Smooth muscle cell (in vitro differentiated cells): ENCODE measurements around the gene SLC12A9. TPM values are rescaled to one million over a fixed set of nuclear protein-coding genes. Genes with fewer than 3 reads are reported as not detected.

Source experiments
- DNase-seq: peaks from one replicate; lab custom pipeline; 2025; ENCODE audit not compliant: unreplicated experiment; lab: John Stamatoyannopoulos, UW
- H2AFZ ChIP-seq: fragments of 200-600 bp; sonication (generic); 2 replicates; pipeline ENCODE4 v1.6.0; 2016; ENCODE audit warnings: antibody characterized with exemption, low read depth, mild to moderate bottlenecking
- H3F3A ChIP-seq: fragments of 200-600 bp; sonication (generic); 2 replicates; pipeline ENCODE4 v1.6.0; 2017; ENCODE audit warnings: antibody characterized with exemption, low read depth
- H3K27ac ChIP-seq: fragments of 200-600 bp; sonication (generic); 2 replicates; pipeline ENCODE4 v1.5.1; 2016; ENCODE audit warnings: low read depth, mild to moderate bottlenecking
- H3K27me3 ChIP-seq: fragments of 200-600 bp; sonication (generic); 2 replicates; pipeline ENCODE4 v1.6.1; 2016; ENCODE audit warnings: low read depth, mild to moderate bottlenecking
- H3K36me3 ChIP-seq: fragments of 200-600 bp; sonication (generic); 2 replicates; pipeline ENCODE4 v1.5.1; 2016; ENCODE audit warnings: low read depth
- H3K4me1 ChIP-seq: fragments of 200-600 bp; sonication (generic); 2 replicates; pipeline ENCODE4 v1.5.1; 2016; ENCODE audit warnings: low read depth
- H3K4me2 ChIP-seq: fragments of 200-600 bp; sonication (generic); 2 replicates; pipeline ENCODE4 v1.6.0; 2016; ENCODE audit warnings: mild to moderate bottlenecking
- H3K4me3 ChIP-seq: fragments of 200-600 bp; sonication (generic); 2 replicates; pipeline ENCODE4 v1.5.1; 2016; ENCODE audit warnings: mild to moderate bottlenecking
- H3K79me2 ChIP-seq: fragments of 200-600 bp; sonication (generic); 2 replicates; pipeline ENCODE4 v1.6.0; 2016; ENCODE audit warnings: low read depth, mild to moderate bottlenecking
- H3K9ac ChIP-seq: fragments of 200-600 bp; sonication (generic); 2 replicates; pipeline ENCODE4 v1.6.0; 2016; ENCODE audit warnings: low read depth
- H3K9me3 ChIP-seq: fragments of 200-600 bp; sonication (generic); replicated peaks from 2 replicates; pipeline ENCODE4 v1.5.1; 2016; ENCODE audit warnings: low read depth
- H4K20me1 ChIP-seq: fragments of 200-600 bp; sonication (generic); 2 replicates; pipeline ENCODE4 v1.6.0; 2016; ENCODE audit warnings: low read depth
- WGBS: methylation state at CpG from one replicate; pipeline ENCODE4 v1.1.7; 2016; ENCODE audit warnings: low lambda C conversion rate; 5-methylcytosine and 5-hydroxymethylcytosine counted together
- polyA plus RNA-seq: library from polyadenylated mRNA; unstranded; fragments of >200 nt; fragmentation: Nextera tagmentation; extraction: Ambion mirVana; gene quantifications from 2 replicates; pipeline ENCODE4 v1.2.1, GENCODE V29; 2016
- total RNA-seq: library from RNA; depleted of rRNA; stranded (reverse); fragments of >200 nt; gene quantifications from 2 replicates; pipeline ENCODE4 v1.2.3, GENCODE V29; 2014
- TF ChIP-seq, protein P1 (sequence below): fragments of 200-600 bp; sonication (generic); IDR thresholded peaks from 2 replicates; pipeline ENCODE4 v1.5.1; 2017; ENCODE audit warnings: borderline replicate concordance, mild to moderate bottlenecking, antibody characterized with exemption; ENCODE audit not compliant: insufficient read depth, poor library complexity, severe bottlenecking

The SLC12A9 gene
- total and polyA plus RNA-seq, 2 experiments from 2014 or later, result 8.9 to 12.1 TPM

DNA sequence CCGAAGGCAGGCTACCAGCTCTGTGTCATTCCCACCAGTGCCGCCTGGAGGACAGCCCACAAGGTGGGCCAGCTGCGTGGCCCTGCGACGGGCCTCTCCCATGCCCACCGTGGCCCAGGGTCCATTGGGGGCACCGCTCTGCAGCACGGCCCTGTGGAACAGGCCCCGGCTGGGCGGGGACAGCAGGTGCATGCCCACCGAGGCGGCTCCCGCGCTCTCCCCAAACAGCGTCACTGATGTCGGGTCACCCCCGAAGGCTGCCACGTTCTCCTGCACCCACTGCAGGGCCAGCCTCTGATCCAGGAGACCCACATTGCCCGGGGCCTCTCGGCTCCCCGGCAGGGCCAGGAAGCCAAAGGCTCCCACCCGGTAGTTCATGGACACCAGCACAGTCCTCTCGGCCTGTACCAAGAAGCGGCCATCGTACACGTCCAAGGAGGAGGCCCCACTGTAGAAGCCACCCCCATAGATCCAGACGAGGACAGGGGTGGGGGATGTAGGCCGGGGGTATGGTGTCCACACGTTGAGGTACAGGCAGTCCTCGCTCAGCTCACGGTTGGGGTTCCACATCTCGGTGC is 40.9 kb downstream of the SLC12A9 start:
- Histone ChIP-seq H3K27ac (no peak overlapping the region), H3K27me3 (peaks cover 26% of the 10 kb centered on the region), H4K20me1 (peaks cover 3% of the 10 kb centered on the region), H3K4me1 (peaks cover 36% of the 10 kb centered on the region), H3K4me3 (no peak overlapping the region), H3F3A (peaks cover 2% of the 10 kb centered on the region), H3K9me3 (no peaks in the 10 kb centered on the region), H3K36me3 (no peaks in the 10 kb centered on the region), H2AFZ (no peak overlapping the region), H3K79me2 (peaks cover 8% of the 10 kb centered on the region), H3K9ac (no peak overlapping the region), H3K4me2 (no peak overlapping the region)
- TF ChIP-seq, protein P1, sequence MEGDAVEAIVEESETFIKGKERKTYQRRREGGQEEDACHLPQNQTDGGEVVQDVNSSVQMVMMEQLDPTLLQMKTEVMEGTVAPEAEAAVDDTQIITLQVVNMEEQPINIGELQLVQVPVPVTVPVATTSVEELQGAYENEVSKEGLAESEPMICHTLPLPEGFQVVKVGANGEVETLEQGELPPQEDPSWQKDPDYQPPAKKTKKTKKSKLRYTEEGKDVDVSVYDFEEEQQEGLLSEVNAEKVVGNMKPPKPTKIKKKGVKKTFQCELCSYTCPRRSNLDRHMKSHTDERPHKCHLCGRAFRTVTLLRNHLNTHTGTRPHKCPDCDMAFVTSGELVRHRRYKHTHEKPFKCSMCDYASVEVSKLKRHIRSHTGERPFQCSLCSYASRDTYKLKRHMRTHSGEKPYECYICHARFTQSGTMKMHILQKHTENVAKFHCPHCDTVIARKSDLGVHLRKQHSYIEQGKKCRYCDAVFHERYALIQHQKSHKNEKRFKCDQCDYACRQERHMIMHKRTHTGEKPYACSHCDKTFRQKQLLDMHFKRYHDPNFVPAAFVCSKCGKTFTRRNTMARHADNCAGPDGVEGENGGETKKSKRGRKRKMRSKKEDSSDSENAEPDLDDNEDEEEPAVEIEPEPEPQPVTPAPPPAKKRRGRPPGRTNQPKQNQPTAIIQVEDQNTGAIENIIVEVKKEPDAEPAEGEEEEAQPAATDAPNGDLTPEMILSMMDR, result no peak
- DNase-seq, result no peak
- 96% methylated on average over 31 of the region's 32 CpGs for WGBS

DNA sequence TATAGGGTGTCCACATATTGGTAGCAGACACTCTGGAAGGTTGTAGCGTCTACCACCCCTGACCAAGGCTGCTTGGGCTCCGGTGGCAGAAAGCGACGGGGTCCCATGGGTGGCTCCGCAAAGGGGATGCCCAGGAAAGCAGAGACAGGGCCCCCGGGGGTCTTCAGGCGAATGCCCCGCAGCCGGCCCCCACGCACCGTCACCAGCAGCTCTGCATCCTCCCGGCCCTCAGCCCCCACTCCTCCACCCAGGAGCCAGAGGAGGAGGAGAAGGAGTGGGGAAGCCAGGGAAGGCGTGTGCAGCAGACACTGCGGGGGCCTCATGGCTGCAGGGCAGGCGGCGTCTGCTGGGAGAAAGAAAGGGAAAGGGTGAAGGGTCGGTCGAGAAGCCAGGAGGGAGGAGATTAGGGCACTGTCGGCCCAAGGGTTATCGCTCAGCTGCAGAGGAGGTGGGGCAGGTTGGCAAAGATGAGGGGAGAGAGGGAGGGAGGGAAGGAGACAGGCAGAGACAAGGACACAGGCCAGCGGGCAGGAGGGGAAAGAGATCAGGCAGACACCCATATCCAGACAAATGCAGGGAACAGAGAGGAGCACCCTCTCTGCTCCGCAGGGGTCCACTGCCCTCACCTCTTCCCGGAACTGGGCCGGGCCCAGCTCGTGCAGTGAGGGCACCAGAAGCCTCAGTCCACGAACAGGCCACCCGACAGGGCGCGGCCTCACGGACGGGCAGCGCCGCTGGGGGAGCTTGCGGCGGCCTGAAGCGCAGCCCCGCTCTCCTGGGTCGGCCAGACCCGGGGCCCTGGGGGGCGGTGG is 41.6 kb downstream of the SLC12A9 start:
- Histone ChIP-seq H4K20me1 (no peaks in the 10 kb centered on the region), H3K9me3 (no peaks in the 10 kb centered on the region), H3K27me3 (peaks cover 26% of the 10 kb centered on the region), H3K36me3 (no peaks in the 10 kb centered on the region), H3K27ac (no peak overlapping the region), H3K4me2 (peak overlapping the region; percentile 100), H3K9ac (no peak overlapping the region), H3K79me2 (peaks cover 1% of the 10 kb centered on the region), H3F3A (no peaks in the 10 kb centered on the region), H2AFZ (no peak overlapping the region), H3K4me3 (peak overlapping the region; percentile 72), H3K4me1 (peaks cover 29% of the 10 kb centered on the region)
- DNase-seq, result no peak
- TF ChIP-seq, protein P1, result no peak
- 60% methylated on average over 29 of the region's 40 CpGs for WGBS

DNA sequence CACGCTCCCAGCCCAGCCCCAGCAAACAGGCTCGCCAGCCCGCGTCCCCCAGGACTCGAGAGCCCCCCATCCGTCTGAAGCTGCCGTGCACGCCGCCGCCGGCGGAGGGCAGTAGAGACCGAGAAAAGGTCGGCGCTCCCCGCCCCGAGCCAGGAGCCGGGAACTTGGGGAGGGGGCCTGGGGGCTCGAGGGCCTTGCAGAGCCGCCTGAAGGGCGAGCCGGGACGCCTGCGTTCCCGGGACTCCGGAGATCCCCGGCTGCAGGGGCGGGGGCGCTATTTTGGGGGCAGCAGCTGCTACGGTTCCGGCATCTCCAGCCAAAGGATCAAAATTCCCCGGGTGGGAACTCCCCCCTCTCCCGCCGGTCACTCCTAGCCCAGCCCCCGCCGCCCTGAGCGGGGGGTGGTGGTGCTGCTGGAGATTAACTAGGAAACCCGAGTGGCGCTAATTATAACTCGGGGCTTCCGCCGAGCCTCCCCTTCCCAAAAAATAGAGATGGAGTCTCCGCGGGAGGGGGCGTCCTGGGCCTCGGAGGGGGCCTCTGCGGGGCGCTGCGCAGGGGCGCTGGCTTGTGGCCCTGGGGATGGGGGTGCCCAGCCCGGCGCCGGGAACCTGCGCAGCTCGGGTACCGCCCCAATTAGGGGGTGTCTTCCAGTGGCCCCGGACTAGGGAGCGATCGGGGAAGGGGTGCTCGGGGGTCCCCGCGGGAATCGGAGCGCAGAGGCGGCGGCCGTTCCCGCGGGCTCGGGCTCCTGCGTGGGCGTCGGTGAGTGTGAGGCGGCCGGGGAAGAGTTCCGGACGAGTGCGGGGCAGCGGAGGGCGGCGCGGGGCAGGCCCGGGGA is 42.6 kb downstream of the SLC12A9 start:
- H4K20me1 ChIP-seq, result no peaks in the 10 kb centered on the region
- peaks cover 27% of the 10 kb centered on the region for H3K4me1 ChIP-seq
- peak overlapping the region; percentile 75 for H2AFZ ChIP-seq
- WGBS, result under 1% methylated on average over 71 of the region's 83 CpGs
- H3F3A ChIP-seq, result no peaks in the 10 kb centered on the region
- peak overlapping the region; percentile 72 for H3K4me3 ChIP-seq
- peak; percentile 45 for DNase-seq
- no peak overlapping the region for H3K27ac ChIP-seq
- H3K79me2 ChIP-seq, result no peaks in the 10 kb centered on the region
- H3K9ac ChIP-seq, result no peak overlapping the region
- H3K36me3 ChIP-seq, result no peaks in the 10 kb centered on the region
- no peaks in the 10 kb centered on the region for H3K9me3 ChIP-seq
- H3K4me2 ChIP-seq, result peak overlapping the region; percentile 100
- peaks cover 26% of the 10 kb centered on the region for H3K27me3 ChIP-seq
- TF ChIP-seq, protein P1, result peak; percentile 89
